IMR-90 (cell line): ENCODE data around the gene MRPL21.

Experiments used
- BHLHE40 ChIP-seq: fragments of 150-350 bp; IDR thresholded peaks from 2 replicates; pipeline ENCODE4 v1.6.1; 2016; ENCODE audit warnings: mild to moderate bottlenecking, low read depth, low read length
- CEBPB ChIP-seq: IDR thresholded peaks from 2 replicates; pipeline ENCODE4 v1.6.1; 2012; ENCODE audit warnings: low read depth, low read length, improper control_type of control experiment
- CHD1 ChIP-seq: IDR thresholded peaks from 2 replicates; pipeline ENCODE4 v1.6.1; 2012; ENCODE audit warnings: low read depth, low read length, improper control_type of control experiment
- CTCF ChIP-seq: conservative IDR thresholded peaks from 2 replicates; pipeline ENCODE4 v1.5.1; 2012; ENCODE audit warnings: mild to moderate bottlenecking, low read depth, low read length, improper control_type of control experiment
- POLR2A ChIP-seq: IDR thresholded peaks from 2 replicates; pipeline ENCODE4 v1.6.1; 2012; ENCODE audit warnings: mild to moderate bottlenecking, low read depth, low read length
- RAD21 ChIP-seq: IDR thresholded peaks from 2 replicates; pipeline ENCODE4 v1.6.1; 2012; ENCODE audit warnings: low read length, improper control_type of control experiment
- RCOR1 ChIP-seq: IDR thresholded peaks from 2 replicates; pipeline ENCODE4 v1.6.1; 2012; ENCODE audit warnings: mild to moderate bottlenecking, low read length, improper control_type of control experiment; ENCODE audit not compliant: insufficient replicate concordance
- SMC3 ChIP-seq: fragments of 150-350 bp; IDR thresholded peaks from 2 replicates; pipeline ENCODE4 v1.6.1; 2016; ENCODE audit warnings: low read depth, mild to moderate bottlenecking, antibody characterized with exemption, low read length, moderate library complexity
- TF ChIP-seq, protein P1 (sequence below): fragments of 150-350 bp; IDR thresholded peaks from 2 replicates; pipeline ENCODE4 v1.6.1; 2017; ENCODE audit warnings: mild to moderate bottlenecking, antibody characterized with exemption, low read length, low read depth

DNA sequence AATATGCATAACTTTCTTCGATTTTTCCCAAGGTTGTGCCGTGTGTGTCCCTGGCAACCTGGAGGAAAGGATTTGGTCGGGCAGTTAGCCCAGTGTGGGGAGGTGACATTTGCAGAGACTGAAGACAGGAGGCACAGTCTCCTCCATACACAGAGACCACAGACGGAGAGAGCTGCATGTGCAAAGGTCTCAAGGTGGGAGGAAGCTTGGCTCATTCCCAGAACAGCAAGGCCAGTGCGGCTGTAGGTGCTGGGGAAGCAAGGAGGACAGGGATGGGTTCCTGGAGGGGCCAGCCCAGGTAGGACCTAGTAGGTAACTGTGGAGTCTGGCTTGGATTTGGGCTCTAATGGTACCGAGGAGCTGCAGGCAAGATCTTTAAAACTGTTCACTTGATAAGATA lies 41.2 kb downstream of the MRPL21 start:
- no peak for TF ChIP-seq CTCF
- TF ChIP-seq RAD21 = no peak
- no peak for TF ChIP-seq BHLHE40
- TF ChIP-seq CHD1 = no peak
- TF ChIP-seq, protein P1, sequence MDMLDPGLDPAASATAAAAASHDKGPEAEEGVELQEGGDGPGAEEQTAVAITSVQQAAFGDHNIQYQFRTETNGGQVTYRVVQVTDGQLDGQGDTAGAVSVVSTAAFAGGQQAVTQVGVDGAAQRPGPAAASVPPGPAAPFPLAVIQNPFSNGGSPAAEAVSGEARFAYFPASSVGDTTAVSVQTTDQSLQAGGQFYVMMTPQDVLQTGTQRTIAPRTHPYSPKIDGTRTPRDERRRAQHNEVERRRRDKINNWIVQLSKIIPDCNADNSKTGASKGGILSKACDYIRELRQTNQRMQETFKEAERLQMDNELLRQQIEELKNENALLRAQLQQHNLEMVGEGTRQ = no peak
- no peak for TF ChIP-seq CEBPB
- no peak for TF ChIP-seq RCOR1
- no peak for TF ChIP-seq SMC3
- TF ChIP-seq POLR2A = no peak
